Liver (tissue), 9 donors: ENCODE results near the gene LAMC1. TPM values are rescaled to one million over a fixed set of nuclear protein-coding genes. Genes with fewer than 3 reads are reported as not detected.

ENCODE experiments used
- DNase-seq: peaks from one replicate; pipeline ENCODE4 v3.0.0-alpha.2; 2017; ENCODE audit warnings: low spot score
- H3K27ac ChIP-seq, 2 donors: one replicate each; pipeline ENCODE4 v1.7.0; 2013; ENCODE audit warnings: inconsistent platforms in 2 of 2, low read length in 2 of 2, control low read depth in 1 of 2, low read depth in 1 of 2, mild to moderate bottlenecking in 1 of 2
- H3K27me3 ChIP-seq, 4 donors: one replicate each; pipeline versions ENCODE4 v1.6.1 to v1.7.0; 2013; ENCODE audit warnings: low read length in 3 of 4, inconsistent platforms in 1 of 4, mild to moderate bottlenecking in 1 of 4, moderate library complexity in 1 of 4; ENCODE audit not compliant: control insufficient read depth in 4 of 4, insufficient read depth in 4 of 4
- H3K36me3 ChIP-seq, 4 donors: one replicate each; pipeline versions ENCODE4 v1.6.1 to v1.7.0; 2013; ENCODE audit warnings: low read length in 3 of 4, mild to moderate bottlenecking in 3 of 4, low read depth in 1 of 4, moderate library complexity in 1 of 4; ENCODE audit not compliant: control insufficient read depth in 4 of 4, insufficient read depth in 3 of 4
- H3K4me1 ChIP-seq, 4 donors: one replicate each; pipeline versions ENCODE4 v1.6.1 to v1.7.0; 2013; ENCODE audit warnings: low read length in 3 of 4, mild to moderate bottlenecking in 3 of 4, moderate library complexity in 1 of 4; ENCODE audit not compliant: control insufficient read depth in 4 of 4, insufficient read depth in 4 of 4
- H3K4me3 ChIP-seq, 3 donors: one replicate each; pipeline versions ENCODE4 v1.6.1 to v1.7.0; 2013; ENCODE audit warnings: low read length in 3 of 3, control low read depth in 1 of 3, low read depth in 1 of 3, mild to moderate bottlenecking in 1 of 3
- H3K9ac ChIP-seq, 2 donors: one replicate each; pipeline ENCODE4 v1.7.0; 2013; ENCODE audit warnings: low read length in 2 of 2, mild to moderate bottlenecking in 2 of 2, moderate library complexity in 2 of 2, control low read depth in 1 of 2, low read depth in 1 of 2
- H3K9me3 ChIP-seq, 4 donors: one replicate each; pipeline versions ENCODE4 v1.6.1 to v1.7.0; 2013; ENCODE audit warnings: low read length in 3 of 4; ENCODE audit not compliant: control insufficient read depth in 4 of 4
- EGR1 ChIP-seq, 2 donors: IDR thresholded peaks; 2 replicates each; pipeline ENCODE4 v1.6.1; 2016 to 2018; ENCODE audit warnings: antibody characterized with exemption in 2 of 2, low read depth in 2 of 2
- FOXA2 ChIP-seq: IDR thresholded peaks from 2 replicates; pipeline ENCODE4 v1.6.1; 2016; ENCODE audit warnings: antibody characterized with exemption
- HNF4A ChIP-seq, 2 donors: conservative IDR thresholded peaks; 2 replicates each; pipeline ENCODE4 v1.6.1; 2016; ENCODE audit warnings: antibody characterized with exemption in 2 of 2, mild to moderate bottlenecking in 2 of 2
- HNF4G ChIP-seq: IDR thresholded peaks from 2 replicates; pipeline ENCODE4 v1.6.1; 2016; ENCODE audit warnings: antibody characterized with exemption
- JUND ChIP-seq, 2 donors: IDR thresholded peaks; 2 replicates each; pipeline ENCODE4 v1.6.1; 2016; ENCODE audit warnings: antibody characterized with exemption in 2 of 2
- RAD21 ChIP-seq, 2 donors: IDR thresholded peaks; 2 replicates each; pipeline ENCODE4 v1.6.1; 2016; ENCODE audit warnings: antibody characterized with exemption in 2 of 2, mild to moderate bottlenecking in 2 of 2
- RXRA ChIP-seq, 2 donors: IDR thresholded peaks; 2 replicates each; pipeline ENCODE4 v1.6.1; 2017 to 2018; ENCODE audit warnings: antibody characterized with exemption in 2 of 2, mild to moderate bottlenecking in 1 of 2
- SP1 ChIP-seq: IDR thresholded peaks from 2 replicates; pipeline ENCODE4 v1.6.1; 2018; ENCODE audit warnings: antibody characterized with exemption, mild to moderate bottlenecking
- TAF1 ChIP-seq: conservative IDR thresholded peaks from 2 replicates; pipeline ENCODE4 v1.6.1; 2016; ENCODE audit warnings: antibody characterized with exemption, mild to moderate bottlenecking
- YY1 ChIP-seq: IDR thresholded peaks from 2 replicates; pipeline ENCODE4 v1.6.1; 2016; ENCODE audit warnings: antibody characterized with exemption, mild to moderate bottlenecking
- WGBS: extraction: QIAGEN DNeasy Blood & Tissue Kit; methylation state at CpG from one replicate; pipeline ENCODE4 v1.1.7; 2013; 5-methylcytosine and 5-hydroxymethylcytosine counted together
- polyA plus RNA-seq, 2 donors: library from polyadenylated mRNA; stranded (reverse) in 1 of 2; unstranded in 1 of 2; fragments of 200-250 nt in 1 of 2; fragments of >200 nt in 1 of 2; fragmentation: Nextera tagmentation in 1 of 2; extraction: Ambion mirVana in 1 of 2; gene quantifications; one replicate each; pipeline versions ENCODE4 v1.2.1 to v1.2.3, GENCODE V29; 2013 to 2015
- total RNA-seq, 2 donors: library from RNA; depleted of rRNA; stranded (reverse); fragments of >200 nt; gene quantifications; one replicate each; pipeline ENCODE4 v1.2.3, GENCODE V29; 2014
- TF ChIP-seq, protein P1 (sequence below): IDR thresholded peaks from 2 replicates; pipeline ENCODE4 v1.6.1; 2016; ENCODE audit warnings: antibody characterized with exemption
- TF ChIP-seq, protein P2 (sequence below): fragments of 150-350 bp; IDR thresholded peaks from 2 replicates; pipeline ENCODE4 v1.5.1; 2017; ENCODE audit warnings: improper control_type of control experiment, low read depth, low read length; ENCODE audit not compliant: missing input control
- TF ChIP-seq, protein P3 (sequence below): IDR thresholded peaks from 2 replicates; pipeline ENCODE4 v1.6.1; 2016; ENCODE audit warnings: antibody characterized with exemption, mild to moderate bottlenecking
- TF ChIP-seq, protein P4 (sequence below): IDR thresholded peaks from 2 replicates; pipeline ENCODE4 v1.6.1; 2016; ENCODE audit warnings: antibody characterized with exemption
- donor health status: healthy.
- donor health status: healthy.
- donor health status: healthy.
- donor health status: healthy.
- donor health status: healthy.

Gene LAMC1
- total and polyA plus RNA-seq, 4 donors = 5.3 to 35.1 (median 19.7) TPM

DNA sequence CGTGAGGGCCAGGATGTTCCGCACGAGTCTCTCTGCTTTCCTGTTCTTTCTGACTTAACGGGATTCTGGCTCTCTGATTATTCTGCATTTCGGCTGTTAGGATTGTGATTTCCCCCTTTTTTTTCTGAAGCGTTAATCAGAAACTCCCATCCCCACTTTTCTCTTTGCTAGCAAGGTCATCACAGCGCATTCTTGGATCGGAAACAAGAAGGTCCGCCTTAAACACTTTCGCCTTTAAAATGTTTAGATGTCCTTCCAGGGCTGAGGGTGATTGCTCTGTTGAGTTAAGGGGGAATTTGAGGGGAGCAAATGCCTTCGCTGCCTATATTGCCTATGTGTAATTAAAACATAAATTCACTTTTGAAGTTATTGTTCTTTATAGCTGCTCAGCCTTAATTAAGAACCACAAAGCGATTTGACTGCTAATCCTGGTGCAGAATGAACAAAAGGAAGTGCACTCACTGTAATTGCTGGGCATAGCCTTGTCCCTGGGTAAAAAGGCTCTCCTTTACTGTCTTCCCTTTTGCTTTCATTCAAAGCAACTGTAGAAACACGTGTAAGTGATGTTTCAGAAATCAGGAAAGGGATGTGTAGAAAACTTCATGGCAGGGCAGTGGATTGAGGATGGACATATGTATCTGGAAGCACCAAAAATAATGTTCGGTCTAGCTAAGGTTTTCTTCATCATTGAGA, 1.2 kb downstream of the LAMC1 start:
- no peak for TF ChIP-seq RAD21 (IDR thresholded peaks at IDR 0.05)
- TF ChIP-seq SP1 = no peak
- TF ChIP-seq, protein P1, sequence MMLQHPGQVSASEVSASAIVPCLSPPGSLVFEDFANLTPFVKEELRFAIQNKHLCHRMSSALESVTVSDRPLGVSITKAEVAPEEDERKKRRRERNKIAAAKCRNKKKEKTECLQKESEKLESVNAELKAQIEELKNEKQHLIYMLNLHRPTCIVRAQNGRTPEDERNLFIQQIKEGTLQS = no peak
- Histone ChIP-seq H3K4me1 (peaks cover 0 to 16% (median 7%) of the 10 kb centered on the region in 4 donors), H3K4me3 (peak overlapping the region; percentile 65 to 93 (median 73)), H3K9me3 (no peaks in the 10 kb centered on the region), H3K27ac (peak overlapping the region; percentile 91 to 94), H3K27me3 (no peaks in the 10 kb centered on the region), H3K9ac (peak overlapping the region; percentile 33 to 67), H3K36me3 (no peaks in the 10 kb centered on the region)
- DNase-seq = no peak
- WGBS = 15% methylated on average over 14 of the region's 14 CpGs

DNA sequence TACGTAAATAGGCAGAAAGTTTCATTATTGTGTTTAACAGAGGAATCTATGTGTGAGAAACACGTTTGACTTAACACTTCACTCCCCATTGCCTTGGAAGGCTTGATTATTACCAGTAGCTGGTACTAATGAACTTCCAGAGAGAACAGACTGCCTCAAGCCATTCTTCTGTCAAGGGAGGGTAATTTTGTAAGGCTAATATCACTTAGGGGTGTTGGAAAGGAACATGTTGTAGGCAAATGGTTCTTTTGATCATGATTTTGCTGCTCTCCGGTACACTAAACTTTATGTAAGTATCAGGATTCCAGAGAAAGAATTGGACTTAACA, 1.8 kb downstream of the LAMC1 start:
- Histone ChIP-seq H3K9ac (no peak overlapping the region), H3K4me1 (peaks cover 0 to 19% (median 9%) of the 10 kb centered on the region in 4 donors), H3K9me3 (no peaks in the 10 kb centered on the region), H3K36me3 (no peaks in the 10 kb centered on the region), H3K27ac (no peak overlapping the region), H3K4me3 (peak overlapping the region in 1 of 3 donors; percentile 93), H3K27me3 (no peaks in the 10 kb centered on the region)
- TF ChIP-seq FOXA2 (no peak), HNF4G (no peak), HNF4A (conservative IDR thresholded peaks at IDR 0.05) (no peak), TAF1 (no peak)
- TF ChIP-seq, protein P1 = no peak
- TF ChIP-seq, protein P2, sequence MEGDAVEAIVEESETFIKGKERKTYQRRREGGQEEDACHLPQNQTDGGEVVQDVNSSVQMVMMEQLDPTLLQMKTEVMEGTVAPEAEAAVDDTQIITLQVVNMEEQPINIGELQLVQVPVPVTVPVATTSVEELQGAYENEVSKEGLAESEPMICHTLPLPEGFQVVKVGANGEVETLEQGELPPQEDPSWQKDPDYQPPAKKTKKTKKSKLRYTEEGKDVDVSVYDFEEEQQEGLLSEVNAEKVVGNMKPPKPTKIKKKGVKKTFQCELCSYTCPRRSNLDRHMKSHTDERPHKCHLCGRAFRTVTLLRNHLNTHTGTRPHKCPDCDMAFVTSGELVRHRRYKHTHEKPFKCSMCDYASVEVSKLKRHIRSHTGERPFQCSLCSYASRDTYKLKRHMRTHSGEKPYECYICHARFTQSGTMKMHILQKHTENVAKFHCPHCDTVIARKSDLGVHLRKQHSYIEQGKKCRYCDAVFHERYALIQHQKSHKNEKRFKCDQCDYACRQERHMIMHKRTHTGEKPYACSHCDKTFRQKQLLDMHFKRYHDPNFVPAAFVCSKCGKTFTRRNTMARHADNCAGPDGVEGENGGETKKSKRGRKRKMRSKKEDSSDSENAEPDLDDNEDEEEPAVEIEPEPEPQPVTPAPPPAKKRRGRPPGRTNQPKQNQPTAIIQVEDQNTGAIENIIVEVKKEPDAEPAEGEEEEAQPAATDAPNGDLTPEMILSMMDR = no peak
- DNase-seq = no peak
- 61% methylated on average over 3 of the region's 3 CpGs for WGBS

DNA sequence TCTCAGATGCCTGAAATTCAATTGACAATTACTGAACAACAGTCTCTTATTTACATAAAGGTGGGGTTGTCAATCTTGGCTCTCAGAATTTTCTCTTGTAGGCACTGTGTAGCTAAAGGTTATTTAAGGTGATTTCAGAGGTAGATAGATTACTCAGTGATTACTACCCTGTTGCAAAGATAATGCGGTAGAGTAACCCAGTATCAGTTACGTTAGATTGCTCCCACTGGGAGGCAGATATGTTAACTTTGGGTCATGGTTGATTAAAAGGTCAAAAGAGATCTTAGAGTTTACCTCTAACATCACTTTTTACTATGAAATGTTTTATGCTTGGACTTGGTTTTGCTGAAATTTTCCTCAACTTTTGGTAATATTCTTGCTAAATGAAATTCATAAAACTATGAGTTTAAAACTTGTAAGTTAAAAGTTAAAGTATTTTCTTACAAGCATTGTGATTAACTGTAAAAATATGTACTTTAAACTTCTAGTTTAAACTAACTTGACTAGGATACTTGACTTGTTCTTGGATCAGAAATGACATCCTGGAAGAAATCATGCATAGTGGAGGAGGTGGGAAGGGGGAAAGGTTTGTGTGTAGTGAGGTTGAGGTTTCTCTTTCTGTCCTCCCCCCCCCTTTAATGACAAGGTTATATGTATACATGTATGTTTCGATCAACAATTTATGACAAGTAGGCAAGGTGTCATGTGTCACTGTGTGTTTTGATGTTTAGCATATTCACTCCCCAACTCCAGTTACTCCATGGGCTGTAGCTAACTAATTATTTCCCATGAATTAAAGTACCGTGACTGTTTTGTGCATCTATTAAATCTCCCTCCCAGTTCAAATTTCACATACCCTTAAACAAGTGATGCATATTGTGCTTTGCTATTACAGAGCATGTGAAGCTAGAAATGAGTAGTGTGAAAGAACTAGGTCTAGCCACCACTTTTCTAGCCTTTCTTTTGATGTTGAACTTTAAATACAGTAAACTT, 2.9 kb downstream of the LAMC1 start:
- Histone ChIP-seq H3K9ac (peak overlapping the region in 1 of 2 donors; percentile 33), H3K27ac (no peak overlapping the region)
- TF ChIP-seq, protein P3, sequence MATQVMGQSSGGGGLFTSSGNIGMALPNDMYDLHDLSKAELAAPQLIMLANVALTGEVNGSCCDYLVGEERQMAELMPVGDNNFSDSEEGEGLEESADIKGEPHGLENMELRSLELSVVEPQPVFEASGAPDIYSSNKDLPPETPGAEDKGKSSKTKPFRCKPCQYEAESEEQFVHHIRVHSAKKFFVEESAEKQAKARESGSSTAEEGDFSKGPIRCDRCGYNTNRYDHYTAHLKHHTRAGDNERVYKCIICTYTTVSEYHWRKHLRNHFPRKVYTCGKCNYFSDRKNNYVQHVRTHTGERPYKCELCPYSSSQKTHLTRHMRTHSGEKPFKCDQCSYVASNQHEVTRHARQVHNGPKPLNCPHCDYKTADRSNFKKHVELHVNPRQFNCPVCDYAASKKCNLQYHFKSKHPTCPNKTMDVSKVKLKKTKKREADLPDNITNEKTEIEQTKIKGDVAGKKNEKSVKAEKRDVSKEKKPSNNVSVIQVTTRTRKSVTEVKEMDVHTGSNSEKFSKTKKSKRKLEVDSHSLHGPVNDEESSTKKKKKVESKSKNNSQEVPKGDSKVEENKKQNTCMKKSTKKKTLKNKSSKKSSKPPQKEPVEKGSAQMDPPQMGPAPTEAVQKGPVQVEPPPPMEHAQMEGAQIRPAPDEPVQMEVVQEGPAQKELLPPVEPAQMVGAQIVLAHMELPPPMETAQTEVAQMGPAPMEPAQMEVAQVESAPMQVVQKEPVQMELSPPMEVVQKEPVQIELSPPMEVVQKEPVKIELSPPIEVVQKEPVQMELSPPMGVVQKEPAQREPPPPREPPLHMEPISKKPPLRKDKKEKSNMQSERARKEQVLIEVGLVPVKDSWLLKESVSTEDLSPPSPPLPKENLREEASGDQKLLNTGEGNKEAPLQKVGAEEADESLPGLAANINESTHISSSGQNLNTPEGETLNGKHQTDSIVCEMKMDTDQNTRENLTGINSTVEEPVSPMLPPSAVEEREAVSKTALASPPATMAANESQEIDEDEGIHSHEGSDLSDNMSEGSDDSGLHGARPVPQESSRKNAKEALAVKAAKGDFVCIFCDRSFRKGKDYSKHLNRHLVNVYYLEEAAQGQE = no peak
- TF ChIP-seq, protein P4, sequence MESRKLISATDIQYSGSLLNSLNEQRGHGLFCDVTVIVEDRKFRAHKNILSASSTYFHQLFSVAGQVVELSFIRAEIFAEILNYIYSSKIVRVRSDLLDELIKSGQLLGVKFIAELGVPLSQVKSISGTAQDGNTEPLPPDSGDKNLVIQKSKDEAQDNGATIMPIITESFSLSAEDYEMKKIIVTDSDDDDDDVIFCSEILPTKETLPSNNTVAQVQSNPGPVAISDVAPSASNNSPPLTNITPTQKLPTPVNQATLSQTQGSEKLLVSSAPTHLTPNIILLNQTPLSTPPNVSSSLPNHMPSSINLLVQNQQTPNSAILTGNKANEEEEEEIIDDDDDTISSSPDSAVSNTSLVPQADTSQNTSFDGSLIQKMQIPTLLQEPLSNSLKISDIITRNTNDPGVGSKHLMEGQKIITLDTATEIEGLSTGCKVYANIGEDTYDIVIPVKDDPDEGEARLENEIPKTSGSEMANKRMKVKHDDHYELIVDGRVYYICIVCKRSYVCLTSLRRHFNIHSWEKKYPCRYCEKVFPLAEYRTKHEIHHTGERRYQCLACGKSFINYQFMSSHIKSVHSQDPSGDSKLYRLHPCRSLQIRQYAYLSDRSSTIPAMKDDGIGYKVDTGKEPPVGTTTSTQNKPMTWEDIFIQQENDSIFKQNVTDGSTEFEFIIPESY = no peak
- TF ChIP-seq YY1 (no peak), EGR1 (IDR thresholded peaks at IDR 0.05; ENCODE audit: low read depth in 2 of 2) (no peak), RAD21 (IDR thresholded peaks at IDR 0.05) (no peak), RXRA (IDR thresholded peaks at IDR 0.05) (no peak), JUND (IDR thresholded peaks at IDR 0.05) (no peak), HNF4A (conservative IDR thresholded peaks at IDR 0.05) (no peak)
- TF ChIP-seq, protein P2 = no peak

More for the DNA sequence above, 2.9 kb downstream of the LAMC1 start:
- no peak for DNase-seq
- H3K36me3 ChIP-seq = no peaks in the 10 kb centered on the region
- no peaks in the 10 kb centered on the region for H3K9me3 ChIP-seq
- WGBS = 61% methylated on average over 4 of the region's 4 CpGs
- H3K27me3 ChIP-seq = no peaks in the 10 kb centered on the region
- H3K4me1 ChIP-seq = peaks cover 0 to 19% (median 9%) of the 10 kb centered on the region in 4 donors
- no peak overlapping the region for H3K4me3 ChIP-seq
